Spleen (tissue), 7 donors: ENCODE data around the gene CFAP44.

Experiments used
- POLR2AphosphoS5 ChIP-seq, 3 donors: sonication (generic); formaldehyde crosslinking; IDR thresholded peaks; one replicate each; pipeline ENCODE4 v1.5.1; 2017; ENCODE audit warnings: antibody characterized with exemption in 3 of 3
- TF ChIP-seq, protein P1 (sequence below), 11 experiments: fragments of 200-600 bp in 7 of 11; fragments of 450-650 bp in 4 of 11; sonication (generic) in 4 of 11; IDR thresholded peaks in 8 of 11; conservative IDR thresholded peaks in 3 of 11; 1 replicate in 7 of 11; 2 replicates in 4 of 11; pipeline versions ENCODE4 v1.4.0 to v1.8.0; 2016 to 2021; ENCODE audit warnings: antibody characterized with exemption in 11 of 11, inconsistent platforms in 4 of 11, mild to moderate bottlenecking in 1 of 11
- donor health status: DM: no; HTN: no; CAD: no; lungs with moderate emphysema.
- donor health status: DM: no; HTN: no; CAD: no.
- donor health status: DM: no; HTN: no; CAD: no.

DNA sequence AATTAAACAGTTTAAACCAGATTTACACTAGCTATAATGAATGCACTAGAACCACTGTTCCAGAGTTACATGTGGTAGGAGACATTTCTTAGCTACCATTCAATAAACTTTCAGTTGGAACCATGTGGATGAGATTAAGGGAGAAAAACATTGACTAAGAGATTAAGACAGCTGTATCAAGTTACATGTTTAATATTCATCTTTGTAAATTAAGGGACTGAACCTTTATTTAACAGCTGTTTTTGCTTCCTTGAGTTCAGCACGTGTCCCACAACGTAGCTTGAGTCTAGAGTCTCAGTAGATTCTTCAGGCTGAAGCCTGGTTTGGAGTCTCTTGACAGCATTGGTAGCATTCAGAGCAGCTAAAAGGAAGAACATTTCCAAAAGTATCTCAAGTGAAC is 27.2 kb upstream of the CFAP44 start:
- TF ChIP-seq POLR2AphosphoS5 (IDR thresholded peaks at IDR 0.05), result no peak
- TF ChIP-seq, protein P1, sequence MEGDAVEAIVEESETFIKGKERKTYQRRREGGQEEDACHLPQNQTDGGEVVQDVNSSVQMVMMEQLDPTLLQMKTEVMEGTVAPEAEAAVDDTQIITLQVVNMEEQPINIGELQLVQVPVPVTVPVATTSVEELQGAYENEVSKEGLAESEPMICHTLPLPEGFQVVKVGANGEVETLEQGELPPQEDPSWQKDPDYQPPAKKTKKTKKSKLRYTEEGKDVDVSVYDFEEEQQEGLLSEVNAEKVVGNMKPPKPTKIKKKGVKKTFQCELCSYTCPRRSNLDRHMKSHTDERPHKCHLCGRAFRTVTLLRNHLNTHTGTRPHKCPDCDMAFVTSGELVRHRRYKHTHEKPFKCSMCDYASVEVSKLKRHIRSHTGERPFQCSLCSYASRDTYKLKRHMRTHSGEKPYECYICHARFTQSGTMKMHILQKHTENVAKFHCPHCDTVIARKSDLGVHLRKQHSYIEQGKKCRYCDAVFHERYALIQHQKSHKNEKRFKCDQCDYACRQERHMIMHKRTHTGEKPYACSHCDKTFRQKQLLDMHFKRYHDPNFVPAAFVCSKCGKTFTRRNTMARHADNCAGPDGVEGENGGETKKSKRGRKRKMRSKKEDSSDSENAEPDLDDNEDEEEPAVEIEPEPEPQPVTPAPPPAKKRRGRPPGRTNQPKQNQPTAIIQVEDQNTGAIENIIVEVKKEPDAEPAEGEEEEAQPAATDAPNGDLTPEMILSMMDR (IDR thresholded peaks at IDR 0.05 in 8 of 11, conservative IDR thresholded peaks at IDR 0.05 in 3 of 11), result no peak
